A673 (cell line): ENCODE data around the gene SLC7A1. TPM values are rescaled to one million over a fixed set of nuclear protein-coding genes. Genes with fewer than 3 reads are reported as not detected.

Source experiments
- BruUV-seq: library from RNA; stranded (reverse); fragments of 400-500 nt; replicated peaks from 2 replicates; lab custom pipeline; 2021; lab: Mats Ljungman, UMichigan
- CTCF ChIA-PET: fragments of 300-600 bp; sonication (Branson Sonifier 250); formaldehyde crosslinking; loops from one replicate; lab custom pipeline; 2022; ENCODE audit warnings: antibody characterized with exemption; lab: Charles Lee
- POLR2A ChIA-PET: fragments of 300-600 bp; sonication (Branson Sonifier 250); formaldehyde crosslinking; loops from one replicate; lab custom pipeline; 2022; ENCODE audit warnings: antibody characterized with exemption; ENCODE audit not compliant: low non-redundant PET; lab: Charles Lee
- DNase-seq: peaks from one replicate; pipeline ENCODE4 v3.0.0-alpha.2; 2015; ENCODE audit warnings: low spot score
- H3K27ac ChIP-seq: fragments of 200-600 bp; sonication (generic); 2 replicates; pipeline ENCODE4 v1.5.1; 2016; ENCODE audit warnings: mixed run types, low read depth, mild to moderate bottlenecking, mixed read lengths, antibody characterized with exemption, low read length; ENCODE audit not compliant: poor library complexity, severe bottlenecking
- H3K27me3 ChIP-seq: fragments of 200-600 bp; sonication (generic); replicated peaks from 2 replicates; pipeline ENCODE4 v1.6.1; 2017; ENCODE audit warnings: mixed run types, low read depth, mild to moderate bottlenecking, mixed read lengths, antibody characterized with exemption, low read length; ENCODE audit not compliant: insufficient read depth, poor library complexity
- H3K36me3 ChIP-seq: fragments of 200-600 bp; sonication (generic); 2 replicates; pipeline ENCODE4 v1.6.1; 2016; ENCODE audit warnings: mixed run types, mild to moderate bottlenecking, mixed read lengths, antibody characterized with exemption, low read length; ENCODE audit not compliant: insufficient read depth, poor library complexity, severe bottlenecking
- H3K4me1 ChIP-seq: fragments of 200-600 bp; sonication (generic); 2 replicates; pipeline ENCODE4 v1.6.1; 2017; ENCODE audit warnings: mixed run types, mild to moderate bottlenecking, mixed read lengths, antibody characterized with exemption, low read length; ENCODE audit not compliant: insufficient read depth, poor library complexity, severe bottlenecking
- H3K4me3 ChIP-seq: fragments of 200-600 bp; sonication (generic); 2 replicates; pipeline ENCODE4 v1.5.1; 2016; ENCODE audit warnings: low read depth, mixed run types, mild to moderate bottlenecking, mixed read lengths, low read length; ENCODE audit not compliant: poor library complexity, severe bottlenecking
- H3K9me3 ChIP-seq: fragments of 200-600 bp; sonication (generic); 2 replicates; pipeline ENCODE4 v1.6.1; 2016; ENCODE audit warnings: mixed run types, low read depth, mild to moderate bottlenecking, mixed read lengths, antibody characterized with exemption, low read length; ENCODE audit not compliant: poor library complexity, severe bottlenecking
- CTCF ChIP-seq: fragments of 300-800, 200-600 bp; sonication (generic); conservative IDR thresholded peaks from 2 replicates; pipeline ENCODE4 v1.5.1; 2017; ENCODE audit warnings: low read depth, mild to moderate bottlenecking, antibody characterized with exemption, low read length, moderate library complexity, mixed read lengths
- EZH2 ChIP-seq: fragments of 200-600 bp; sonication (generic); IDR thresholded peaks from 2 replicates; pipeline ENCODE4 v1.6.1; 2017; ENCODE audit warnings: borderline replicate concordance, low read depth, mild to moderate bottlenecking, mixed read lengths, antibody characterized with exemption, low read length; ENCODE audit not compliant: poor library complexity, severe bottlenecking
- intact Hi-C: fragments of 100-400 bp; cut with micrococcal nuclease; formaldehyde crosslinking; loops from one replicate; pipeline ENCODE4 v1.10.0; 2022; ENCODE audit not compliant: unreplicated experiment
- total RNA-seq: library from RNA; stranded (reverse); gene quantifications from 2 replicates; pipeline ENCODE4 v1.2.3, GENCODE V29; 2021

SLC7A1 gene
- total RNA-seq, 1 experiment from 2014 or later, result 81.6 TPM

GRCh38 chr13:29539856-29540255, 55.6 kb downstream of the SLC7A1 start:
- BruUV-seq, result no TSS peak
- intact Hi-C loops, result no loop called here
- CTCF ChIA-PET, result no interaction called here

GRCh38 chr13:29538652-29539040, 56.8 kb downstream of the SLC7A1 start:
- Histone ChIP-seq H3K27ac (no peak overlapping the region), H3K4me1 (peaks cover 19% of the 10 kb centered on the region), H3K4me3 (no peak overlapping the region), H3K27me3 (no peaks in the 10 kb centered on the region), H3K36me3 (peaks cover 22% of the 10 kb centered on the region), H3K9me3 (no peaks in the 10 kb centered on the region)
- DNase-seq, result no peak
- ChIA-PET POLR2A (interaction anchor here (0.6 kb wide), 1 partner anchor 1261 kb away, joined by 7 read pairs; no protein-coding TSS in a partner anchor), CTCF (no interaction called here)
- no peak for TF ChIP-seq EZH2
- TF ChIP-seq CTCF, result no peak
- intact Hi-C loops, result no loop called here
- no TSS peak for BruUV-seq

More at GRCh38 chr13:29539856-29540255, 55.6 kb downstream of the SLC7A1 start:
- no peaks in the 10 kb centered on the region for H3K9me3 ChIP-seq
- peaks cover 12% of the 10 kb centered on the region for H3K36me3 ChIP-seq
- POLR2A ChIA-PET, result no interaction called here
- H3K4me3 ChIP-seq, result no peak overlapping the region
- H3K4me1 ChIP-seq, result peaks cover 19% of the 10 kb centered on the region
- no peak for DNase-seq
- no peak for TF ChIP-seq EZH2
- no peak for TF ChIP-seq CTCF
- no peak overlapping the region for H3K27ac ChIP-seq
- no peaks in the 10 kb centered on the region for H3K27me3 ChIP-seq

- no peak for DNase-seq
- BruUV-seq, result no TSS peak
- Histone ChIP-seq H3K27me3 (no peaks in the 10 kb centered on the region), H3K9me3 (no peaks in the 10 kb centered on the region), H3K36me3 (peaks cover 25% of the 10 kb centered on the region), H3K4me3 (no peak overlapping the region), H3K27ac (no peak overlapping the region), H3K4me1 (peaks cover 19% of the 10 kb centered on the region)
- ChIA-PET POLR2A (no interaction called here), CTCF (no interaction called here)
- intact Hi-C loops, result no loop called here
- no peak for TF ChIP-seq EZH2
These were observed 57.5 kb downstream of the SLC7A1 start for GRCh38 chr13:29537736-29538651.

- intact Hi-C loops, result no loop called here
- BruUV-seq, result no TSS peak
- Histone ChIP-seq H3K27ac (no peak overlapping the region), H3K36me3 (peaks cover 36% of the 10 kb centered on the region), H3K9me3 (no peaks in the 10 kb centered on the region), H3K4me3 (no peak overlapping the region), H3K4me1 (peaks cover 19% of the 10 kb centered on the region), H3K27me3 (no peaks in the 10 kb centered on the region)
- ChIA-PET CTCF (no interaction called here), POLR2A (no interaction called here)
- DNase-seq, result no peak
- TF ChIP-seq EZH2, result no peak
- no peak for TF ChIP-seq CTCF
These were observed 58.6 kb downstream of the SLC7A1 start for GRCh38 chr13:29536853-29537252.
